HepG2 (cell line): ENCODE measurements around the gene RNF8. TPM values are rescaled to one million over a fixed set of nuclear protein-coding genes. Genes with fewer than 3 reads are reported as not detected.
A peak's percentile ranks its signal among the peaks of the same experiment; 100 is the strongest.

Experiments used
- FIP1L1 ChIP-seq: fragments of 200-400 bp; formaldehyde crosslinking; IDR thresholded peaks from 2 replicates; pipeline ENCODE4 v1.6.1; 2018; ENCODE audit warnings: low read depth, mild to moderate bottlenecking, low read length, moderate library complexity, borderline replicate concordance; ENCODE audit not compliant: insufficient read depth
- FOXA1 ChIP-seq, 2 experiments: fragments of 450-650 bp in 1 of 2; sonication (generic) in 1 of 2; formaldehyde crosslinking in 1 of 2; IDR thresholded peaks; 2 replicates each; pipeline versions ENCODE4 v1.4.0 to v1.6.1; 2016 to 2020; ENCODE audit warnings: missing genetic modification reagents in 1 of 2
- GMEB1 ChIP-seq: sonication (generic); formaldehyde crosslinking; IDR thresholded peaks from 2 replicates; pipeline ENCODE4 v1.5.1; 2020; ENCODE audit warnings: missing genetic modification reagents, mild to moderate bottlenecking, borderline replicate concordance
- HNF4A ChIP-seq: sonication (generic); formaldehyde crosslinking; IDR thresholded peaks from 2 replicates; pipeline ENCODE4 v1.4.0; 2020; ENCODE audit warnings: missing genetic modification reagents
- JUND ChIP-seq: sonication (generic); formaldehyde crosslinking; IDR thresholded peaks from 2 replicates; pipeline ENCODE4 v1.8.0; 2022; ENCODE audit warnings: mild to moderate bottlenecking, missing genetic modification reagents
- KDM2A ChIP-seq: sonication (generic); formaldehyde crosslinking; IDR thresholded peaks from 2 replicates; pipeline ENCODE4 v1.4.0; 2020; ENCODE audit warnings: low read depth, missing genetic modification reagents, borderline replicate concordance
- MEIS2 ChIP-seq: sonication (generic); formaldehyde crosslinking; IDR thresholded peaks from 2 replicates; pipeline ENCODE4 v1.9.0; 2021; ENCODE audit warnings: mild to moderate bottlenecking, missing genetic modification reagents
- NR2F1 ChIP-seq, 2 experiments: fragments of 450-650 bp in 1 of 2; formaldehyde crosslinking in 1 of 2; IDR thresholded peaks; 2 replicates each; pipeline versions ENCODE4 v1.5.0 to v1.6.1; 2016 to 2020; ENCODE audit warnings: mild to moderate bottlenecking in 1 of 2, missing compliant biosample characterization in 1 of 2, missing genetic modification reagents in 1 of 2, moderate library complexity in 1 of 2
- PATZ1 ChIP-seq: sonication (generic); formaldehyde crosslinking; IDR thresholded peaks from 2 replicates; pipeline ENCODE4 v1.4.0; 2020; ENCODE audit warnings: missing genetic modification reagents
- PAX8 ChIP-seq: sonication (generic); formaldehyde crosslinking; IDR thresholded peaks from 2 replicates; pipeline ENCODE4 v1.8.0; 2022; ENCODE audit warnings: mild to moderate bottlenecking, missing genetic modification reagents, borderline replicate concordance
- SP5 ChIP-seq: IDR thresholded peaks from 2 replicates; pipeline ENCODE4 v1.6.1; 2016; ENCODE audit warnings: low read depth, borderline replicate concordance
- TCF7 ChIP-seq: sonication (generic); IDR thresholded peaks from 2 replicates; pipeline ENCODE4 v1.6.1; 2016; ENCODE audit warnings: antibody characterized with exemption, low read depth
- TFE3 ChIP-seq: IDR thresholded peaks from 2 replicates; pipeline ENCODE4 v1.6.1; 2016
- U2AF2 ChIP-seq: fragments of 200-400 bp; formaldehyde crosslinking; IDR thresholded peaks from 2 replicates; pipeline ENCODE4 v1.6.1; 2017; ENCODE audit warnings: low read depth, mild to moderate bottlenecking, low read length
- ZGPAT ChIP-seq: IDR thresholded peaks from 2 replicates; pipeline ENCODE4 v1.6.1; 2016; ENCODE audit warnings: mild to moderate bottlenecking
- ZNF230 ChIP-seq: sonication (generic); formaldehyde crosslinking; IDR thresholded peaks from 2 replicates; pipeline ENCODE4 v1.4.0; 2020; ENCODE audit warnings: mild to moderate bottlenecking, missing genetic modification reagents
- ZNF432 ChIP-seq: sonication (generic); formaldehyde crosslinking; IDR thresholded peaks from 2 replicates; pipeline ENCODE4 v1.5.0; 2020; ENCODE audit warnings: missing genetic modification reagents, mild to moderate bottlenecking, borderline replicate concordance
- ZSCAN5A ChIP-seq: sonication (generic); formaldehyde crosslinking; IDR thresholded peaks from 2 replicates; pipeline ENCODE4 v1.8.0; 2022; ENCODE audit warnings: mild to moderate bottlenecking, missing genetic modification reagents, borderline replicate concordance
- polyA plus RNA-seq, 8 experiments: library from polyadenylated mRNA; depleted of rRNA in 3 of 8; stranded (reverse) in 7 of 8; unstranded in 1 of 8; fragments of >200 nt; fragmentation: Illumina TruSeq in 4 of 8; extraction: Trizol in 4 of 8; gene quantifications; 2 replicates each; pipeline versions ENCODE4 v1.2.1 to v1.2.3, GENCODE V29; 2011 to 2016; ENCODE audit warnings: low read depth in 4 of 8, missing spikeins in 1 of 8, mixed read lengths in 1 of 8; ENCODE audit not compliant: insufficient read depth in 1 of 8
- total RNA-seq, 5 experiments: library from RNA; depleted of rRNA; stranded (reverse); fragments of >200 nt; fragmentation: Illumina TruSeq; extraction: Trizol; gene quantifications; 2 replicates each; pipeline ENCODE4 v1.2.3, GENCODE V29; 2016; ENCODE audit warnings: low read depth in 1 of 5

Gene RNF8
- total and polyA plus RNA-seq, 2 of the 13 experiments (the other 11 are each of a cell fraction or from before 2014, with no cell fraction given): 21.8 to 47.6 TPM

GRCh38 chr6:37369321-37370201 lies 15.8 kb downstream of the RNF8 start (continued):
- TF ChIP-seq PATZ1 (CRISPR knock-in tag): 0 out of 2 replicates have a peak, but pooled peaks have one; percentile 37
- peak; percentile 84 for TF ChIP-seq ZGPAT (CRISPR knock-in tag)
- 0 out of 2 replicates have a peak, but pooled peaks have one; percentile 42 for TF ChIP-seq ZSCAN5A
- TF ChIP-seq ZNF432 (CRISPR knock-in tag): no peak
- no peak for TF ChIP-seq PAX8
- peak; percentile 46; the same call in 1 of the 2 replicates for TF ChIP-seq GMEB1 (CRISPR knock-in tag)
- peak; percentile 33; the same call in 1 of the 2 replicates for TF ChIP-seq TFE3
- TF ChIP-seq SP5 (CRISPR knock-in tag): 0 out of 2 replicates have a peak, but pooled peaks have one; percentile 19
- TF ChIP-seq KDM2A (CRISPR knock-in tag): peak; percentile 30; the same call in 1 of the 2 replicates
- peak; percentile 70 for TF ChIP-seq MEIS2 (CRISPR knock-in tag)
- TF ChIP-seq FIP1L1: no peak
- TF ChIP-seq TCF7: 0 out of 2 replicates have a peak, but pooled peaks have one; percentile 28
- TF ChIP-seq JUND (CRISPR knock-in tag): peak; percentile 68; the same call in 1 of the 2 replicates
- peak; percentile 81 to 91 for TF ChIP-seq NR2F1 (CRISPR knock-in tag; IDR thresholded peaks at IDR 0.05)
- TF ChIP-seq FOXA1 (IDR thresholded peaks at IDR 0.05): 0 out of 2 replicates have a peak, but pooled peaks have one; percentile 35
- TF ChIP-seq FOXA1 (CRISPR knock-in tag; IDR thresholded peaks at IDR 0.05): peak; percentile 98
- peak; percentile 91 for TF ChIP-seq HNF4A
- 0 out of 2 replicates have a peak, but pooled peaks have one; percentile 22 for TF ChIP-seq ZNF230 (CRISPR knock-in tag)
- TF ChIP-seq U2AF2: no peak
